RWPE2 (cell line): ENCODE data around the gene NCAM1.

Source experiments
- ATAC-seq: fragments of 200-7000 bp; cut with Tn5 transposase; 3 replicates; pipeline ENCODE4 v1.9.1; 2021; ENCODE audit warnings: low read depth
- DNase-seq: peaks from one replicate; pipeline ENCODE4 v3.0.0-alpha.2; 2020; ENCODE audit warnings: low spot score
- H3K27ac ChIP-seq: fragments of 450-650 bp; 2 replicates; pipeline ENCODE4 v1.5.1; 2017; ENCODE audit warnings: mild to moderate bottlenecking; ENCODE audit not compliant: poor library complexity, severe bottlenecking
- H3K27me3 ChIP-seq: fragments of 250-450 bp; sonication (Bioruptor Pico); 2 replicates; pipeline ENCODE4 v1.5.1; 2021; ENCODE audit warnings: mild to moderate bottlenecking, moderate library complexity; ENCODE audit not compliant: insufficient read depth, poor library complexity, severe bottlenecking
- H3K36me3 ChIP-seq: fragments of 250-450 bp; sonication (Bioruptor Pico); 2 replicates; pipeline ENCODE4 v1.5.1; 2020; ENCODE audit warnings: low read depth, mild to moderate bottlenecking, moderate library complexity
- H3K4me1 ChIP-seq: fragments of 250-450 bp; sonication (Bioruptor Pico); 2 replicates; pipeline ENCODE4 v1.5.1; 2021; ENCODE audit warnings: mild to moderate bottlenecking, moderate library complexity; ENCODE audit not compliant: insufficient read depth, poor library complexity, severe bottlenecking
- H3K4me3 ChIP-seq: fragments of 250-450 bp; sonication (Bioruptor Pico); 2 replicates; pipeline ENCODE4 v1.5.1; 2021; ENCODE audit warnings: mild to moderate bottlenecking, moderate library complexity; ENCODE audit not compliant: severe bottlenecking
- H3K9me3 ChIP-seq: fragments of 250-450 bp; sonication (Bioruptor Pico); 2 replicates; pipeline ENCODE4 v1.5.1; 2021; ENCODE audit warnings: mild to moderate bottlenecking, moderate library complexity; ENCODE audit not compliant: severe bottlenecking
- TF ChIP-seq, protein P1 (sequence below): fragments of 450-650 bp; IDR thresholded peaks from one replicate; pipeline ENCODE4 v1.5.1; 2017; ENCODE audit warnings: mild to moderate bottlenecking, moderate library complexity; ENCODE audit not compliant: poor library complexity, severe bottlenecking

NCAM1 gene

DNA sequence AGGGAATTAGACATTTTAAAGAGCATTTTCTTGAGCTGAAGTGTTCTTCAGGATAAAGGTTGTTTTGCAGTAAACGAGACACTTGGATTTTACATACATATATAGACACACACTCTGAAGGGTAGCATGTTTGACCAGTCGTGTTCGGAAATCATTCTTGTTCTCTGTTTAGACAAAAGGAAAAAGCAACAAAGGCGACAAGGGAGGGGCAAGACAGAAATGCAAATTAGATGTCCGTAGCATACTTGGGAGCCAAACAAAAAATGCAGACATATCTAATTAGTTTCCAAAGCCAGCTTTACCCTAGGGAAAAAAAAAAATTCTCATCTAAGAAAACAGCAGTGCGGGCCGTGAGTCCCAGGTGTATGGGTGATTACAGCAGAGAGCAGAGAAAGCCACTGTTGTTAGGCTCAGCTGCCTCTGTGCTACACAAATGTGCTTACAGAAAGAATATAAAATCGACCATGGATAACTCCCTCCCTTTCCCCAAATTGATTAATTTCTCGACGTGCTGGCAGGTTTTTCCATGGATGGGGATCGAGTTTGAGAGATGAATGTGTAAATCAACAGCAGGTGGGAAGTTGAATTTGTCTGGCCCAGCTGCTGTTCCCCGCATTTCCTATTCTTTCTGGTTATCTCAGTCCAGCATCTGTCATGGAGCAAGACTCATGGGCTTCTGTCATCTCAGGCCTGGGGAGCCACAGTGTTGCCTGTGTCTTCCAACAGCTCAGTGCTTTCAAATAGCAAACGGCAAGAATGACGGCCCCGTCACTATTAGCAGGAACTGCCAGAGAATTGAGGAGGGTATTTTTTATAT, 176.7 kb downstream of the NCAM1 start:
- Histone ChIP-seq H3K36me3 (no peaks in the 10 kb centered on the region), H3K27ac (no peak overlapping the region), H3K4me1 (no peaks in the 10 kb centered on the region), H3K9me3 (no peaks in the 10 kb centered on the region), H3K27me3 (peaks cover 8% of the 10 kb centered on the region), H3K4me3 (no peak overlapping the region)
- ATAC-seq (no peak), DNase-seq (no peak)
- TF ChIP-seq, protein P1, sequence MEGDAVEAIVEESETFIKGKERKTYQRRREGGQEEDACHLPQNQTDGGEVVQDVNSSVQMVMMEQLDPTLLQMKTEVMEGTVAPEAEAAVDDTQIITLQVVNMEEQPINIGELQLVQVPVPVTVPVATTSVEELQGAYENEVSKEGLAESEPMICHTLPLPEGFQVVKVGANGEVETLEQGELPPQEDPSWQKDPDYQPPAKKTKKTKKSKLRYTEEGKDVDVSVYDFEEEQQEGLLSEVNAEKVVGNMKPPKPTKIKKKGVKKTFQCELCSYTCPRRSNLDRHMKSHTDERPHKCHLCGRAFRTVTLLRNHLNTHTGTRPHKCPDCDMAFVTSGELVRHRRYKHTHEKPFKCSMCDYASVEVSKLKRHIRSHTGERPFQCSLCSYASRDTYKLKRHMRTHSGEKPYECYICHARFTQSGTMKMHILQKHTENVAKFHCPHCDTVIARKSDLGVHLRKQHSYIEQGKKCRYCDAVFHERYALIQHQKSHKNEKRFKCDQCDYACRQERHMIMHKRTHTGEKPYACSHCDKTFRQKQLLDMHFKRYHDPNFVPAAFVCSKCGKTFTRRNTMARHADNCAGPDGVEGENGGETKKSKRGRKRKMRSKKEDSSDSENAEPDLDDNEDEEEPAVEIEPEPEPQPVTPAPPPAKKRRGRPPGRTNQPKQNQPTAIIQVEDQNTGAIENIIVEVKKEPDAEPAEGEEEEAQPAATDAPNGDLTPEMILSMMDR, result no peak

DNA sequence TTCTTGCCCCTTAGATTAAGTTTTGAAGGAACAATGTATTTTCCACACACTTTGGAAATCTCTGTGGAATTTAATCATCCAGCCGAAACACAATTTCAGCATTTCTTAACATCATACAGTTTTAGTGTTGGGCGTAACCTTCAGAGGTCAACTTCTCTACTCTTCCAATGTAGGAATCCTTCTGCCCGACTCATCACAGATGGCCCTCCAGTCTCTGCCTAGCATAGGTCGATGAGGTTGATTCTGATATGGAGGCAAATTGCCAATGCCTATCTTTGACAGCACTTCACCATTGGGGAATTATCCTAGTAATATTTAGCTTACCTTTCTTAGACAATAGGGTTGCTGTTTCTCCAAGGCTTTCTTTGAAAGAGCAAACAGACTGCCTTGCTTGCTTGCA, 177.5 kb downstream of the NCAM1 start:
- peaks cover 8% of the 10 kb centered on the region for H3K27me3 ChIP-seq
- no peak overlapping the region for H3K4me3 ChIP-seq
- no peak for DNase-seq
- no peaks in the 10 kb centered on the region for H3K36me3 ChIP-seq
- no peaks in the 10 kb centered on the region for H3K9me3 ChIP-seq
- no peaks in the 10 kb centered on the region for H3K4me1 ChIP-seq
- no peak overlapping the region for H3K27ac ChIP-seq
- TF ChIP-seq, protein P1, result no peak
- ATAC-seq, result no peak

DNA sequence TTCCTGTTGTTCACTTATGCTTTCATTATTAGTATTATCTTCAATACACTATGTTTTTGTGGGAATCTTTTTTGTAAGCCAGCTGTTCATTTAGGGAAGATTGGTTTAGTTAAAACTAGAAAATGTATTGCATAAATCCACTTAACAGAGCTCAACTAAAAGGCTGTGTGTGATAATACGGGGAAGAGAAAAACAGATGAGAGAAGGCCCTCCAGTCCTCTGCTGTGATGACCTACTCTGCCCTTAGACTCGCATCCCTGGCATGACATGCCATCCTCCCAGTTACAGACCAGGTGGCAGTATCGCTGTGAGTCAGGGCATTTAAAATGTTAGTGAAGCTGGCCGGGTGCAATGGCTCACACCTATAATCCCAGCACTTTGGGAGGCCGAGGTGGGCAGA, 179.8 kb downstream of the NCAM1 start:
- H3K27me3 ChIP-seq, result peaks cover 8% of the 10 kb centered on the region
- ATAC-seq, result no peak
- no peaks in the 10 kb centered on the region for H3K9me3 ChIP-seq
- H3K36me3 ChIP-seq, result no peaks in the 10 kb centered on the region
- no peak overlapping the region for H3K4me3 ChIP-seq
- DNase-seq, result no peak
- TF ChIP-seq, protein P1, result no peak
- H3K4me1 ChIP-seq, result no peaks in the 10 kb centered on the region
- H3K27ac ChIP-seq, result no peak overlapping the region

DNA sequence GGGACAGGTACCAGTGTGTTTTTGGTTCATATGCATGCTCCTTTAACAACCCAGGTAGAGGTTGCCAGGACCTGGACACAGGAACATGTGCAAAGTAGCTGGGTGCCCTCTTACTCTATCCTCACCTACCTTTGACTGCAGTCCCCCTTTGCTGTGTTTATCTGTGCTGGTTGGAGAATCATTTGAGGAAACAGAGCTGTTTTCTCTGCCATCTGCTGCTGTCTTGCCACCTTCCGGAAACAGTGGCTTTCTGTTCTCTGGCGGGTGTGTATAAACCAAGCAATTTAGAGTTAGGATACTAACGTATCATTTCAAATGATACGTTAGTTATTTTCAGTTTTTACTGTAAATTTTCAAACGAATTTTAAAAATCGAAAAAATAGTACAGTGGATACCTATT, 181.3 kb downstream of the NCAM1 start:
- TF ChIP-seq, protein P1, result no peak
- H3K4me3 ChIP-seq, result no peak overlapping the region
- H3K27me3 ChIP-seq, result peaks cover 3% of the 10 kb centered on the region
- H3K4me1 ChIP-seq, result no peaks in the 10 kb centered on the region
- no peaks in the 10 kb centered on the region for H3K36me3 ChIP-seq
- DNase-seq (no peak), ATAC-seq (no peak)
- H3K9me3 ChIP-seq, result no peaks in the 10 kb centered on the region
- H3K27ac ChIP-seq, result no peak overlapping the region

DNA sequence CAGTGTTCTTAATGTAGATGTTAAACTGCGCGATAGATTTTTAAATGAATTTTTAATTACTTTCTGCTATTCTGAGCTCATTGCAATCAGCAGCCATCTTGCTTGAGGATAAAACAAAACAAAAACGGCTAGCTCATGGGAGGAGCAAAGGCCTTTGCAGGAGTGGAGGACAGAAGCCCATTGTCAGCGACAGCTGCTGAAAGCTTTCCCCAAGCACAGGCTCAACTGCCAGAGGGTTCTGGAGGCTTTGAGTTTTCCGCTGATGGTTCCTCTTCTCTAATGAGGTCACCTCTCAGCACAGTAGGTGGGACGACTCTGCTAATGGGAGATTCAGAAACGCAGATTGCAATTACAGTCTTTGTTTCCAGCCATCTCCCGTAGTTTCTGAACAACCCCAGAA, 186.0 kb downstream of the NCAM1 start:
- no peaks in the 10 kb centered on the region for H3K36me3 ChIP-seq
- H3K4me1 ChIP-seq, result no peaks in the 10 kb centered on the region
- peaks cover 4% of the 10 kb centered on the region for H3K27me3 ChIP-seq
- ATAC-seq, result no peak
- TF ChIP-seq, protein P1, result no peak
- H3K27ac ChIP-seq, result no peak overlapping the region
- H3K9me3 ChIP-seq, result no peaks in the 10 kb centered on the region
- no peak for DNase-seq
- no peak overlapping the region for H3K4me3 ChIP-seq
